ENCODE results near the gene FOSL1.

FOSL1 gene

DNA sequence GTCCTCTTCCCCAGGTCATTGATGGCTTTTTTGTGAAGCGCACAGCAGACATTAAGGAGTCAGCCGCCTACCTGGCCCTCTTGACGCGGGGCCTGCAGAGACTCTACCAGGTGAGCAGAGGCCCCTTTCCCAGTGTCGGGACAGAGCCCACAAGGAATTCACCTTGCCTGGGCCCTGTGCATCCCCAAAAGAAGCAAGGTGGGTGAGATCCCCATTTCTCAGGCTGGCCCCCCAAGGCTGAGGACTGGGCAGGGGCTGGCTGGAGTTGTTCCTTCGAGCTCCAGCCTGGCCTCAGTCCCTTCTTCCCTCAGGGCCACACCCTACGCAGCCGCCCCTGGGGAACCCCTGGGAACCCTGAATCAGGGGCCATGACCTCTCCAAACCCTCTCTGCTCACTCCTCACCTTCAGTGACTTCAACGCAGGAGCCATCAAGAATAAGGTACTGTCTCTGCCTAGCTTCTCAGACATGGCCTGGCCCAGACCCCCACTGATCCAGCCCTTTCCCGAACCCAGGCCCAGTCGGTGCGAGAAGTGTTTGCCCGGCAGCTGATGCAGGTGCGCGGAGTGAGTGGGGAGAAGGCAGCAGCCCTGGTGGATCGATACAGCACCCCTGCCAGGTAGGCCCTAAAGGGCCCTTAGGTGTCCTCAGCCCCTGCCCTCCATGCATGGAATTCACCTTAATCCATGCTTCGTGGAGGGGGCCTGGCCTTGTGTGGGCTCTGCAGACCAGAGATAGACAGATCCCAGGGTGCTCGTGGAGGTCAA is 35.3 kb downstream of the FOSL1 start:
- in situ Hi-C loops (cut with MboI; ENCODE audit: low pct_unique_long_range_greater_than_20kb, low sequenced_read_pairs, unreplicated experiment), result no loop called here
- no peak for DNase-seq (ENCODE audit: low spot score)
- TF ChIP-seq, protein P1, sequence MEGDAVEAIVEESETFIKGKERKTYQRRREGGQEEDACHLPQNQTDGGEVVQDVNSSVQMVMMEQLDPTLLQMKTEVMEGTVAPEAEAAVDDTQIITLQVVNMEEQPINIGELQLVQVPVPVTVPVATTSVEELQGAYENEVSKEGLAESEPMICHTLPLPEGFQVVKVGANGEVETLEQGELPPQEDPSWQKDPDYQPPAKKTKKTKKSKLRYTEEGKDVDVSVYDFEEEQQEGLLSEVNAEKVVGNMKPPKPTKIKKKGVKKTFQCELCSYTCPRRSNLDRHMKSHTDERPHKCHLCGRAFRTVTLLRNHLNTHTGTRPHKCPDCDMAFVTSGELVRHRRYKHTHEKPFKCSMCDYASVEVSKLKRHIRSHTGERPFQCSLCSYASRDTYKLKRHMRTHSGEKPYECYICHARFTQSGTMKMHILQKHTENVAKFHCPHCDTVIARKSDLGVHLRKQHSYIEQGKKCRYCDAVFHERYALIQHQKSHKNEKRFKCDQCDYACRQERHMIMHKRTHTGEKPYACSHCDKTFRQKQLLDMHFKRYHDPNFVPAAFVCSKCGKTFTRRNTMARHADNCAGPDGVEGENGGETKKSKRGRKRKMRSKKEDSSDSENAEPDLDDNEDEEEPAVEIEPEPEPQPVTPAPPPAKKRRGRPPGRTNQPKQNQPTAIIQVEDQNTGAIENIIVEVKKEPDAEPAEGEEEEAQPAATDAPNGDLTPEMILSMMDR (IDR thresholded peaks at IDR 0.05; ENCODE audit: extremely low read depth, insufficient read depth, missing control alignments), result no peak

DNA sequence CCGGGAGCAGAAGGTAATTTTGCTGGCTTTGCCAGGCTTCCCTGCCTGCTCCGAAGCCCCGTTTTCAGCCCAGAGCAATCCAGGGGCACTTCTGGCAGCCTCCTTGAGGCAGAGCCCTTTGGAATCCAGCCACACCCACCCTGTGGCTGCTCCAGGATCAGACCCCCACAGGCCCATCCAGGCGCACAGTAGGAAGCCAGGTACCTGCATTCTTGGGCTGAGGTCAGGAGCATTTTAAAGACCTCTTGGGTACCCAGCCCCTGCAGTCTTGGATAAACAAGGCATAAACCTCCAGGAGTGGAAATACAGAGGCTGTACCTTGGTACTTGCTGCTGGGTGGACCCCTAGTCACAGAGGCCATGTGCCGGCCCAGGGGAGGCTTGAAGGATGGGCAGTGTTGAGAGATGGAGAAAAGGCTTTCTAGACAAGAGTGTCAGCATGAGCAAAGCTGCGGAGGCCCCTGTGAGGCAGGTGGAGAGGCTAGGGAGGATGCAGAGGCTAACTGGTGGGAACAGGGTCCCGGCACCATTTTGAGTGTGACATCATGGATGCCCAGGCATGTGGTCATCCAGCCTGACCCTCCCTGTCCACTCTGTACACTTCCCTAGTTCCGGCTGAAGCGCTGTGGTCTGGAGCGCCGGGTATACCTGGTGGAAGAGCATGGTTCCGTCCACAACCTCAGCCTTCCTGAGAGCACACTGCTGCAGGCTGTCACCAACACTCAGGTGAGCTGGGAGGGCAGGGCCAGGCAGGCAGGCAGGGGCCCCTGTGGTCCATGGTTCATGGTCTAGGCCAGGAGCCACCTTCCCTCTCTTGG is 36.1 kb downstream of the FOSL1 start:
- TF ChIP-seq, protein P1 (IDR thresholded peaks at IDR 0.05; ENCODE audit: extremely low read depth, insufficient read depth, missing control alignments), result no peak
- in situ Hi-C loops (cut with MboI; ENCODE audit: low pct_unique_long_range_greater_than_20kb, low sequenced_read_pairs, unreplicated experiment), result no loop called here
- no peak for DNase-seq (ENCODE audit: low spot score)

DNA sequence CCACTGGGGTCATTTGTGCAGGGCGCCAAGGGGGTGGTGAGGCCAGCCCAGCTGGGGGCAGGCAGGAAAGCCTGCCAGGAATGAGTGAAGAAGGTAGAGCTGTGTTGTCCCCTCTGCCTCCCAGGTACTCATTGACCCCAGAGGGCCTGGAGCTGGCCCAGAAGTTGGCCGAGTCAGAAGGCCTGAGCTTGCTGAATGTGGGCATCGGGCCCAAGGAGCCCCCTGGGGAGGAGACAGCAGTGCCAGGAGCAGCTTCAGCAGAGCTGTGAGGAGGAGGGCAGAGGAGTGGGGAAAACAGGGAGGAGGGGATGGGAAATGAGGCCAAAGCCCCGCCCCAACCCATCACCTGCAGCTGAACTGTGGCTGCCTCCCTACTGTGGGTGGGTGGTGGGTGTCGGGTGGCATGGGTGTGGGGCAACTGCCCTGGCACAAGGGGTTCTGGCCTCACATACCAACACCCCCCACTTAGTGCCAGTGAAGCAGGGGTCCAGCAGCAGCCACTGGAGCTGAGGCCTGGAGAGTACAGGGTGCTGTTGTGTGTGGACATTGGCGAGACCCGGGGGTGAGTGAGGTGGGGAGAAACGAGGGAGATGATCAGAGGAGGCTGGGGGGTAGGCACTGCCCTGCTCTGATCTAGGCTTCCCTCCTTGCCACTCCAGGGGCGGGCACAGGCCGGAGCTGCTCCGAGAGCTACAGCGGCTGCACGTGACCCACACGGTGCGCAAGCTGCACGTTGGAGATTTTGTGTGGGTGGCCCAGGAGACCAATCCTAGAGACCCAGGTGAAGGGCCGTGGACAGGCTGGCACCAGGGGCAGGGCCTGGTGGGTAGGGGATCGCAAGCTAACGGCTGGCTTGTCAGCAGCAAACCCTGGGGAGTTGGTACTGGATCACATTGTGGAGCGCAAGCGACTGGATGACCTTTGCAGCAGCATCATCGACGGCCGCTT is 37.0 kb downstream of the FOSL1 start:
- in situ Hi-C loops (cut with MboI; ENCODE audit: low pct_unique_long_range_greater_than_20kb, low sequenced_read_pairs, unreplicated experiment), result no loop called here
- TF ChIP-seq, protein P1 (IDR thresholded peaks at IDR 0.05; ENCODE audit: extremely low read depth, insufficient read depth, missing control alignments), result no peak
- no peak for DNase-seq (ENCODE audit: low spot score)

DNA sequence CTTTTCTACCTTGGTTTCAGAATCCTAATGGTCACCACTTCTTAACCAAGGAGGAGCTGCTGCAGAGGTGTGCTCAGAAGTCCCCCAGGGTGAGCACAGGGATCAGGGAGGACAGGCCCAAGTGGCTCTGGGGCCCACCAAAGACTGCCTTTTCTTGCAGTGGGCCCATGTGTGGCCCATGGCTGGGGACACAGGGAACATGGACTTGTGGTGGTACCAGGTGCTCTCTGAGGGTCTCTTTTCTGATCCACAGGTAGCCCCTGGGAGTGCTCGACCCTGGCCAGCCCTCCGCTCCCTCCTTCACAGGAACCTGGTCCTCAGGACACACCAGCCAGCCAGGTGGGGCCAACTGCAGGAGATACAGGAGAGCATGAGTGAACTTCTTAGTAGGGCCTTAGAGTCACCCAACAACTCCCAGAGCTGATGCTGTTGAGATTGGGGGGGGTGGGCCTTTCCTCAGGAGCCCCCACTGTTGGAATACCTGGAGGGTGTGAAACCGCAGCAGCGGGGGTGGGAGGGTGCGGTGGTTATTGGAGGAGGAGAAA is 37.9 kb downstream of the FOSL1 start:
- no peak for DNase-seq (ENCODE audit: low spot score)
- in situ Hi-C loops (cut with MboI; ENCODE audit: low pct_unique_long_range_greater_than_20kb, low sequenced_read_pairs, unreplicated experiment), result no loop called here
- TF ChIP-seq, protein P1 (IDR thresholded peaks at IDR 0.05; ENCODE audit: extremely low read depth, insufficient read depth, missing control alignments), result no peak

DNA sequence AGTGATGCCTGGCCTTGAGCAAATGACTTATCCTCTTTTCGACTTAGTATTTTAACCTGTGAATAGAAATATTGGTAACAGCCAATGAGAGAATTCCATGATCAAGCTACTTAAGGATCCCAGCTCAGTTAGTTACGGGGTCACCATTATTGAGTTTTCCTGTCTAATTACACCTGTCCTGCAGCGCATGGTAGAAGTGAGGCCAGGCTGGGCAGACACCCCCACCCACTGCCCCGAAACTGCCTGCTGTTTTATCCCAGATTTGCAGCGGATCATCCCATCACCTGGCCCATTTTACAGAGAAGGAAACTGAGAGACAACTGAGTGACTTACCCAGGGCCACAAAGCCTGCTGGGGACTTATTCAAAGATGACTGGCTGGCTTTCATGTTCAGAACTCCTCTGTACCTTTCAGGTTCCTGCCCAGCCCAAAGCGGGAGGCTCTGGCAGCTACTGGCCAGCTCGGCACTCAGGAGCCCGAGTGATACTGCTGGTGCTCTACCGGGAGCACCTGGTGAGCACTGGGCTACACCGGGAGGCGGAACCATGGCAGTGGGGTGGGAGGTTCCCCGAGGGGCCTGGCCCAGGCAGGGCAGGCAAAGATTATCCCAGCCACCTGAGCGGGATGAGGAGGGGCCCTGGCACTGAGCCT is 38.5 kb downstream of the FOSL1 start:
- no peak for DNase-seq (ENCODE audit: low spot score)
- in situ Hi-C loops (cut with MboI; ENCODE audit: low pct_unique_long_range_greater_than_20kb, low sequenced_read_pairs, unreplicated experiment), result no loop called here
- TF ChIP-seq, protein P1 (IDR thresholded peaks at IDR 0.05; ENCODE audit: extremely low read depth, insufficient read depth, missing control alignments), result no peak
